Measurements from ENCODE around the gene SLC2A11.

The SLC2A11 gene

DNA sequence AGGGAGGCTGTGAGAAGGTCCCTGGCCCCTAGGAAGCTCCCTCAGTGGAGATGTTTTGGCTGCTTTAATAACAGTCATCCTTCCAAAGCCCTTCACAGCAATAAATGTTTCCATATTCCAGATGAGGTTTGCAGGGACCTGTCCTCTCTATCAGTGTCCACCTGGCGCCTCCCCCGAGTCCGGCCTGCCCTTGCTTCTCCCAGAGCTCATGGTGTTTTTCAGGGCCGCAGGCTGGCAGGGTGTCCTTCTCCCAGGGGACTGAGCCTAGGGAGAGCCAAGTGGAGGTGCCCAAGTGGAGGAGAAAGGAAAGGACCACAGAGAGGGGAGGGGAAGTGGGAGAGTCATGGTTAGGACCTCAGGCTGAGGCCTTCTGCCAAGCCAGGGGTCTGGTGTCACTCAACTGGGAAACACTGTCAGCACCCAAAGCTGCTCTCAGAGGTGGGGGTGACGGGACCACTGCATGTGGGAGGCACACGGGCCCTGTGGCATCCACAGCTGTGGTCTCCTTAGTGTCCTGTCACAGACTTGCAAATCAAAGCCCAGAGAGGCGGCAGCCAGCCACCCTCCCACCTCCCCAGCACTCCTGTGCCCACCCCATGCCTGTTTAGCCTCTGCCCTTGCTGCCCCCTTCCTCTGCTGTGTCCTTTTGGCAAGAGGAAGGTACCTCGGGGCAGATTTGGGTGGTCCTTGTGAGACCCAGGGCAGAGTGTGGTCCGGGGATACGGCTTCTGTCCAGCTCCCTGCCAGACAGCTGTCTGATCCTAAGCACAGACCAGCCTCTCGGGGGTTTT is 25.3 kb upstream of the SLC2A11 start:
- no peak for DNase-seq (ENCODE audit: low read depth)

DNA sequence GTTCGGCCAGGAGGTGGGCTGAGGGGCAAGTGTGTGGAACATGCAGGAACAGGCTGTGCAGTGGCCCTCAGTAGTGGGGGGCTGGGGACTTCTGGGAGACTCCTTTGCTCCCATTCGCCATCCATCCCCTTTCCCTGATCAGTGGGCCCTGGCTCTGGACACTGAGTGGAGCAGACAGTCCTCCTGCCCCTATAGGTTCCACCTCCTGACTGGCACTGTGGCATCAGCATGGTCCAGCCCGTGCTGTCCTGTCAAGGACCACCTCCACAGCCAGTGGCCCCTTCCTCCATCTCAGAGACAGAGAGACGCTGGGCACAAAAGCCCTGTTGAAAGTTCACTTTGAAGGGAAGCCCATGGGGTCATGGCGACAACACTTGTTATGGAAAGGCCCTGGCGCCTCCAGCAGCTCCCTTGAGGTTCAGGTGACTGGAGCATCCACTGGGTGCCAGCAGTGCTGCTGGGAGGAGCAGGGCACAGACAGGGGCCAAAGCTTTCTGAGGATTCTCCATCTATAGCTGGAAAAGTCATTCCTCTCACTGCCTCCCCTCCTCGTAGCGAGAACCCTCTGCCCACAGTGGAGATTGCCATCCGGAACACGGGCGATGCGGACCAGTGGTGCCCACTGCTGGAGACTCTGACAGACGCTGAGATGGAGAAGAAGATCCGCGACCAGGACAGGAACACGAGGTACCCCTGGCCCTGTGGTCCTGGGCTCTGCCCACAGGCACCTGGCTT is 24.5 kb upstream of the SLC2A11 start:
- DNase-seq (ENCODE audit: low read depth) = no peak

- no peak for DNase-seq (ENCODE audit: low read depth)
These were observed 23.8 kb upstream of the SLC2A11 start for GRCh38 chr22:23833911-23834317.

DNA sequence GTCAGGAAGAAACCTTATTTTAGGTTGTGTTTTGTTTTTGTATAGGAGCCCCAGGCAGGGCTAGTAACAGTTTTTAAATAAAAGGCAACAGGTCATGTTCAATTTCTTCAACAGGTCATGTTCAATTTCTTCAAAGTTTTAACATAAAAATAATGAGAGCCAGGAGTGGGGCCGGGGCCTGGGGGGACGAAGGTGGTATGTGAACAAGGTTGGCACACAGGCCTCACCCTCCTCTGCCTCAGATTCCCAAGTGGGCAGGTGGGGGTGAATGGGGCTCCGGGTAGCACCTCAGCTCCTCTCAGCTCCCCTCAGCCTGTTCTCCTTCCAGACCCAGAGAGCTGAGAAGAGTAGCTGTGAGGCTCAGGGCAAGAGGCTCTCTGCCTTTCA is 23.3 kb upstream of the SLC2A11 start:
- DNase-seq (ENCODE audit: low read depth) = no peak

GRCh38 chr22:23834793-23835483 is 22.7 kb upstream of the SLC2A11 start:
- DNase-seq (ENCODE audit: low read depth) = no peak

- DNase-seq (ENCODE audit: low read depth) = peak; percentile 44
These were observed 22.1 kb upstream of the SLC2A11 start for GRCh38 chr22:23835484-23836144.

DNA sequence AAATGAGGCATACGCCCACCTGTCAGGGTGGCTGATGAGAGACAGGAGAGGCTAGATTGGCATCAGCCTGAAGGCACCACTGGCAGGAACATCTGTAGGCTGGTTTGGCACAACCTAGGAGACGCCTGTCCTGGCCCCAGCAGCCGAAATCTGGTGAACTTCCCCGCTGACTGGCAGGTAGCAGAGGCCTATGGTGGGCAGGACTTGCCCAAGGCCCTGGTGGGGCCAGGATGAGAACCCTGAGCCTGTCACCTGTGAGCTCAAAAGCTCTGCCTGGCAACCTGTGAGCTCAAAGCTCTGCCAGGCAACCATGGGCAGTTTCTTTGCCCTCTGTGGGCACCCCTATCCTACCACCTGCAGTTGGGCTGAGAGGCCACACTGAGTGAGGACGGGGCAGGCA is 21.4 kb upstream of the SLC2A11 start:
- DNase-seq (ENCODE audit: low read depth) = no peak

- DNase-seq (ENCODE audit: low read depth) = no peak
These were observed 20.8 kb upstream of the SLC2A11 start for GRCh38 chr22:23836692-23837495.

DNA sequence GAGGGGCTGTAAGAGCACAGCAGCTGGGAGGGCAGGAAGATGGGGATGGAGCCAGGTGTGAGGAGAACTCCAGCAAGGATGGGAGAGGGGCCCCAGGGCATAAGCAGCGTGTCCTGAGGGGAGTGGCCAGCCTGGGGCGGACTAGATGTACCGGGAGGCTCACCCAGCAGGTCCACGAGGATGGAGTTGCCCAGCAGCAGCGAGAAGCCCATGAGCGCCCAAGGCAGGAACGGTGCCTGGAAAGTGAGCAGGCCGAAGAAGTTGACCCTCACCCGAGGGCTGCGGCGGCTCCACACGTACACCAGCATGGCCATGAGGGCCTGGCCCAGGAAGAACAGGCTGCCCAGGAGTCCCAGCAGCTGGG is 20.2 kb upstream of the SLC2A11 start:
- DNase-seq (ENCODE audit: low read depth) = no peak

DNA sequence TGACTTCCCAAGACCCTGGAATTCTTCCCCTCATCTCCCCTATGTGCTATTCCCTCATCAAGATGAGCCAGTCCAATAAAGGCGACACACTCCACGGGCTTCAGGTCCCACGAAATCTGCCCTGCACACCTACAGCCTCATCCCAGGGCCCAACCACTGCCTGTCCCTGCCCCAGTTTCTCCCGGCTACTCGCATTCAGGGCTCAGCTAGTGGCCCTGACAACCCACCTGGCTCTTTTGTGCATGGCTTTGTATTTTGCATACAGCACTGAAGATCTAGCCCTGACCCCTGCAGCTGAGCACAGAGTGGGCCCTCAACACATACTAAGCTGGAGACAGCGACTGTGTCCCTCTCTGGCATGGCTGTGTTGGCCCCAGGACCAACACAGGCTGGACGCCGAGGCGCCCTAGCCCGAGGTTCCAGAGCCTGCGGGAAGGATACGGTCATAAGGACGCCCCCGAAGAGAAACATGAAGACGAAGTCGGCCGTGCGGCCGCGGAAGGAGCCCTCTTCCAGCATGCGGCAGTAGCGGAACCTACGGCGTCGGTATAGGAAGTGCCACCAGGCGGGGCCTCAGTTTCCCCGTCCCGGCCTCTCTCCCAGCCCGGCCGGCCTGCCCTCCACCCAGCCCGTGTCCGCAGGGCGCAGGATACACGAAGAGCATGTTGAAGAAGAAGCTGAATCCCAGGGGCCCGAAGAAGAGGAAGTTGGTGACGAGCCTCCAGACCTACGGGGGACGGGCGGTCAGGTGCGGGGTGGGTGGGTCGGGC is 19.6 kb upstream of the SLC2A11 start:
- DNase-seq (ENCODE audit: low read depth) = no peak

DNA sequence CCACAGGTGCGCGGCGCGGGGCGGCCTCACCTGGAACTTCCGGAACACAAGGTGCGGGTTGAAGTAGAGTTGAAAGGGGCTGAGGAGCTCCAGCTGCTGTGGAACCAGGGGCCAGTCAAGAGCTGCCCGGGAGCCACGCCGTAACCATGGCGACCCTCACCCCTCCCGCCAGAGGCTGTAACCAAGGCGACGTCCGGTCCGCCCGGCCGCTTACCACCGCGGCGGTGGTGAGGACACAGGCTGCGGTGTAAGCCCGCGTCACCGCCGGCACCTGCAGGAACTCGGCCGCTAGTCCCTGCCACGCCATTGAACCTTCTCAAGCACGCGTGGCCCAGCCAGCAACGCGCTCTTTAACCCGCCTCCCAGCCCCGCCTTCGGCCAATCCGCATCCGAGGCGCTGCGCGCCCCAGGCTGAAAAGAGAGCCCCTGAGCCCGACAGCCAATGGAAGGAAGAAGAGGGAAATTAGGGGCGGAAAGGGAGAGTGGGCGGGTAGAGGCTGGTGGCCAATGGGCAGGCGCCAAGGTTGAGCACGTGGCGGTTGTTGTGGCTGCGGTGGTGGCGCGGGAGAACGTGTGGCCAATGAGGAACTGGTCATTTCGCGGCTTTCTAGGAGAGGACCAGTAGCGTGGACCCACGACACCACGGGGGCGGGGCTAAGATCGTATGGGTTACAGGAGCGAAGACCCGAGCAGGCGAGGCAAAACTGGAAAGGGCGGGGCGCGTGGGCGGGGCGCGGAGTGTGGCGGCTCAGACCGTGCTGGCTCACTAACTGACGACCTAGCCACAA is 18.8 kb upstream of the SLC2A11 start, which contains the start of gene DERL3:
Gene DERL3, minus strand, starts transcription at position 326 of the 788 bp plus-strand sequence. Its CDS starts 19 bp downstream, at position 307.
- DNase-seq (ENCODE audit: low read depth) = peak; percentile 96

GRCh38 chr22:23840026-23840425 is 17.6 kb upstream of the SLC2A11 start:
- DNase-seq (ENCODE audit: low read depth) = no peak

GRCh38 chr22:23841292-23841691 is 16.4 kb upstream of the SLC2A11 start:
- DNase-seq (ENCODE audit: low read depth) = no peak

DNA sequence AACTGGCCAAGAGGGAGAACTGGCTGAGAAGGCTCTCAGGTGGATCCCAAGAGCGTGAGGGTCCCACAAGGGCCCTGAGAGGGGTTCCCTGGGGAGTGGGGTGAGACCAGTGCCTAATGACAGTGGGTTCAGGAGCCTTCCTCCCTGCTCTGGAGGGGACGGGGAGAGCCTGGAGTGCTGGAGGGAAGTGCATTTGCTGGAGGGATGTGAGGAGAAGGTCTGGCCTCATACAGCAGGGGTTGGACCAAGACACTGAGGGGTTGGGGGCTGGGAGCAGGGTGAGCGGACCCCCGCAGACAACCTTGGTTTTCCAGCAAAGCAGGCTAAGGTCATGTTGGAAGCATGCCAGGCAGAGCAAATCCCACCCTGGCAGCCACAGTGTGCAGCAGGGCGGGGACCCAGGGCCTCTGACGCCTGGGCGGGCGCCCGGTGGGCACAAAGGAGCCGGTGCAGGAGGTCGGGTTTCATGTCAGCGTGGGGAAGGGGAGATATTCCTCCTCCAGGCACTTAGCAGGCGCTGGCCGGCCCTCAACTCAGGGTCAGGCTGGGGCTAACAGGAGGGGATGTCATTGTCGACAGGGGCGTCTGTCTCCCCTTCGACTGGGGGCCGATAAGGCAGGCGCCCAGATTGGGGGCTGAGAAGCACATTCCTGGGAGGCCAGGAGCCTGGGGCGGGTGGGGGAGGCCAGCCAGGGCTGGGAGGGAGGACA is 15.8 kb upstream of the SLC2A11 start:
- DNase-seq (ENCODE audit: low read depth) = no peak

DNA sequence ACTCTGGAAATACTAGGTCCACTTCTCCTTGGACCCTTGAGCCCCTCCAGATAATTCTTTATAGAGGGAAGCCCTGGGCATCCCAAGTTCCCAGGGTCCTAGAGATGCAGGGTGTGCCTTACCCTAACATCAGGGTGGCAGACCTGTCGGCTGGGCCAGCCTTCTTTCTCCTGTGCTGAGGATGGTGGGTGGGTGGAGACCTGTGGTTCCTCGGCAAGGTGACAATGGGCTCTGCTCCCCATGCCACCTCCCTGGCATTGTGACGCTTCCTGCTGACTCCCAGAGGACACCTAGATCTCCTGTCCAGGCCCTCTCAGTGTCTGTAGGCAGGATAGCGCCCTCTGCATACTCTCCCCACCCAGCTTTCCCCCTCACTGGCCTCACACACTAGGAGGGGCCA is 15.1 kb upstream of the SLC2A11 start:
- DNase-seq (ENCODE audit: low read depth) = no peak

- no peak for DNase-seq (ENCODE audit: low read depth)
These were observed 12.9 kb upstream of the SLC2A11 start for GRCh38 chr22:23844739-23845202.

DNA sequence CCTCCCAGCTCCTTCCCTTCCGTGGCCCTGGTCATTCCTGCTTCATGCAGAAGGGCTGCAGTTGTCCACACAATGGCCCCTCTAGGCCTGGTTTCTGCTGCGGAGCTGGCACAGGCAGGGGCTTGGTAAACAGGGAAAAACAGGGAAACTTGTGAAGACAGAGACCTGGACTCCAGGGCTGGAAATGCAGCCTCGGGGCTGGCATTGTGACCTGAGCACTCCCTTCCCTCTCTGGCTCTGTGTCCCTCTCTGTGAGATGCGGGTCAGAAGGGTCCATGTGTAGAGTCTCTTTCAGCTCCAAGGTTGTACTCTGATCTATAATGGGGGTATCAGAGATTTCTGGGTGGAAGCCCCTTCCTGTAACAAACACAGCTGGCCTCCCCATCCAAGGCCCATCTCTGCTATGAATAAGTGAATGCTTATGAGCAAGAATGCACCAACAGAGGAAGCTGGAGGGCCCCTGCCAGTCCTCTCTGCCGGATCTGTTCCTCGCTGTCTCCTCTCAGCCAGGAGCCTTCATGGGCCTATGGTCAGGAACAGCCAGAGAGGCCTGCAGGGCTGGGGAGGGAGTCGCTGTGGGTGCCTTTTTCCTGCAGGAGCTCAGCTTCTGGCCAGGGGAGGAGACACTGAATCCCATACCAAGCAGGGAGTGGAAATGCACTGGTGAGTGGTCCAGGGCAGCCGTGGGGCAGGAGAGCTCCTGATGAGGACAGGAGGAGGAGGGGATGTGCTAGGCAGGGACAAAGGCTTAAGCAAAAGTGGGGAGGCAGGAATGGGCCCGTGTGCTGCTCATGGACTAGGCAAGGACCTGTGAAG is 12.2 kb upstream of the SLC2A11 start:
- DNase-seq (ENCODE audit: low read depth) = peak; percentile 27

- no peak for DNase-seq (ENCODE audit: low read depth)
These were observed 11.6 kb upstream of the SLC2A11 start for GRCh38 chr22:23846081-23846469.
